H1 (cell line): ENCODE data around the gene GPR162. TPM values are rescaled to one million over a fixed set of nuclear protein-coding genes. Genes with fewer than 3 reads are reported as not detected.

Experiments used
- CTCF ChIA-PET: fragments of 300-600 bp; sonication (Branson Sonifier 250); formaldehyde crosslinking; loops from one replicate; lab custom pipeline; 2021; ENCODE audit not compliant: partially characterized antibody; lab: Charles Lee
- POLR2A ChIA-PET: fragments of 300-600 bp; sonication (Branson Sonifier 250); formaldehyde crosslinking; loops from one replicate; lab custom pipeline; 2021; ENCODE audit warnings: inconsistent platforms; ENCODE audit not compliant: partially characterized antibody; lab: Charles Lee
- DNase-seq, 2 experiments: peaks; one replicate each; pipeline versions ENCODE4 v3.0.0 to v3.0.0-alpha.2; 2010 to 2022; ENCODE audit warnings: low spot score in 2 of 2, low read depth in 1 of 2, mixed read lengths in 1 of 2
- FAIRE-seq: peaks from 2 replicates; lab custom pipeline; 2011; peaks lifted over from hg19 to GRCh38; lab: Jason Lieb, UNC
- H2AFZ ChIP-seq: 2 replicates; pipeline ENCODE4 v1.8.1; 2012; ENCODE audit warnings: low read length, inconsistent platforms
- H2AK5ac ChIP-seq: 2 replicates; pipeline ENCODE4 v1.6.1; 2013; ENCODE audit warnings: low read depth, low read length
- H2BK120ac ChIP-seq: replicated peaks from 2 replicates; pipeline ENCODE3; 2013; ENCODE audit warnings: low read depth, low read length, inconsistent platforms
- H2BK12ac ChIP-seq: 2 replicates; pipeline ENCODE4 v1.6.1; 2013; ENCODE audit warnings: low read depth, low read length
- H2BK15ac ChIP-seq: 2 replicates; pipeline ENCODE4 v1.6.1; 2013; ENCODE audit warnings: low read length
- H2BK20ac ChIP-seq: 2 replicates; pipeline ENCODE4 v1.6.1; 2013; ENCODE audit warnings: low read length
- H2BK5ac ChIP-seq: 2 replicates; pipeline ENCODE4 v1.6.1; 2013; ENCODE audit warnings: low read depth, low read length
- H3K14ac ChIP-seq: 2 replicates; pipeline ENCODE4 v1.6.1; 2013; ENCODE audit warnings: inconsistent platforms; ENCODE audit not compliant: insufficient read length
- H3K18ac ChIP-seq: 2 replicates; pipeline ENCODE4 v1.6.1; 2013; ENCODE audit warnings: low read length; ENCODE audit errors: extremely low read depth
- H3K23ac ChIP-seq: 2 replicates; pipeline ENCODE4 v1.6.1; 2013; ENCODE audit warnings: inconsistent platforms; ENCODE audit not compliant: insufficient read length
- H3K23me2 ChIP-seq: 2 replicates; pipeline ENCODE4 v1.6.1; 2013; ENCODE audit warnings: low read depth, low read length
- H3K27ac ChIP-seq: 2 replicates; pipeline ENCODE4 v1.6.1; 2011; ENCODE audit warnings: low read depth, low read length, inconsistent platforms
- H3K27me3 ChIP-seq, 4 experiments: replicated peaks in 1 of 4; 1 replicate in 1 of 4; 2 replicates in 3 of 4; pipeline versions ENCODE4 v1.6.1 to v1.8.1; 2011 to 2013; ENCODE audit warnings: low read length in 3 of 4, mild to moderate bottlenecking in 3 of 4, inconsistent platforms in 2 of 4, mixed read lengths in 2 of 4, moderate library complexity in 1 of 4; ENCODE audit not compliant: control insufficient read depth in 3 of 4, insufficient read depth in 3 of 4; ENCODE audit errors: extremely low read depth in 1 of 4
- H3K36me3 ChIP-seq, 4 experiments: 2 replicates each; pipeline versions ENCODE4 v1.6.1 to v1.8.1; 2011 to 2013; ENCODE audit warnings: mild to moderate bottlenecking in 4 of 4, low read length in 3 of 4, moderate library complexity in 2 of 4, control low read depth in 1 of 4, inconsistent platforms in 1 of 4; ENCODE audit not compliant: insufficient read depth in 4 of 4, control insufficient read depth in 2 of 4
- H3K4ac ChIP-seq: replicated peaks from 2 replicates; pipeline ENCODE3; 2013; ENCODE audit warnings: low read length, low read depth, mixed read lengths, inconsistent platforms; ENCODE audit not compliant: insufficient read length
- H3K4me1 ChIP-seq, 4 experiments: replicated peaks in 1 of 4; 1 replicate in 1 of 4; 2 replicates in 3 of 4; pipeline versions ENCODE4 v1.6.1 to v1.8.1; 2011 to 2013; ENCODE audit warnings: low read length in 3 of 4, inconsistent platforms in 2 of 4, mixed read lengths in 1 of 4; ENCODE audit not compliant: insufficient read depth in 4 of 4, control insufficient read depth in 3 of 4
- H3K4me2 ChIP-seq, 2 experiments: 2 replicates each; pipeline versions ENCODE4 v1.6.1 to v1.8.1; 2011 to 2013; ENCODE audit warnings: low read depth in 2 of 2, low read length in 2 of 2, control low read depth in 1 of 2, inconsistent platforms in 1 of 2, mild to moderate bottlenecking in 1 of 2; ENCODE audit not compliant: insufficient read depth in 1 of 2
- H3K4me3 ChIP-seq, 4 experiments: fragments of 200-600, 300-600 bp in 1 of 4; sonication (generic), shearing (Covaris generic), sonication (Bioruptor Twin) in 1 of 4; 2 replicates each; pipeline versions ENCODE4 v1.5.1 to v1.8.1; 2011 to 2016; ENCODE audit warnings: low read length in 4 of 4, low read depth in 3 of 4, control low read depth in 2 of 4, inconsistent platforms in 2 of 4, mild to moderate bottlenecking in 2 of 4, mixed read lengths in 1 of 4, moderate library complexity in 1 of 4; ENCODE audit not compliant: insufficient read depth in 2 of 4; ENCODE audit errors: extremely low read depth in 1 of 4
- H3K56ac ChIP-seq: replicated peaks from 2 replicates; pipeline ENCODE3; 2013; ENCODE audit warnings: low read depth, mild to moderate bottlenecking, mixed read lengths, low read length, inconsistent platforms; ENCODE audit not compliant: insufficient read length
- H3K79me1 ChIP-seq: 2 replicates; pipeline ENCODE4 v1.6.1; 2013; ENCODE audit warnings: low read depth, low read length, control low read depth
- H3K79me2 ChIP-seq, 2 experiments: 2 replicates each; pipeline versions ENCODE4 v1.6.1 to v1.8.1; 2012 to 2013; ENCODE audit warnings: low read length in 2 of 2, mild to moderate bottlenecking in 2 of 2, inconsistent platforms in 1 of 2; ENCODE audit not compliant: insufficient read depth in 2 of 2, control insufficient read depth in 1 of 2
- H3K9ac ChIP-seq, 4 experiments: replicated peaks in 1 of 4; 1 replicate in 1 of 4; 2 replicates in 3 of 4; pipeline versions ENCODE4 v1.6.1 to v1.8.1; 2011 to 2013; ENCODE audit warnings: low read depth in 3 of 4, low read length in 3 of 4, control low read depth in 2 of 4, mild to moderate bottlenecking in 2 of 4, moderate library complexity in 2 of 4, inconsistent platforms in 1 of 4; ENCODE audit errors: extremely low read depth in 1 of 4
- H3K9me3 ChIP-seq, 2 experiments: 2 replicates each; pipeline versions ENCODE4 v1.6.1 to v1.8.1; 2012 to 2013; ENCODE audit warnings: mild to moderate bottlenecking in 2 of 2, moderate library complexity in 2 of 2, control low read depth in 1 of 2, inconsistent platforms in 1 of 2, low read depth in 1 of 2, low read length in 1 of 2, mixed read lengths in 1 of 2; ENCODE audit not compliant: insufficient read depth in 2 of 2
- H4K20me1 ChIP-seq, 2 experiments: replicated peaks in 1 of 2; 2 replicates each; pipeline versions ENCODE3 to v1.8.1; 2011 to 2013; ENCODE audit warnings: inconsistent platforms in 2 of 2, low read length in 2 of 2, mild to moderate bottlenecking in 1 of 2; ENCODE audit not compliant: insufficient read depth in 2 of 2, control insufficient read depth in 1 of 2
- H4K5ac ChIP-seq: 2 replicates; pipeline ENCODE4 v1.6.1; 2013; ENCODE audit warnings: low read length, low read depth, mixed read lengths, inconsistent platforms; ENCODE audit not compliant: insufficient read length
- H4K8ac ChIP-seq: 2 replicates; pipeline ENCODE4 v1.8.0; 2013; ENCODE audit warnings: mild to moderate bottlenecking, moderate library complexity, low read length, inconsistent platforms; ENCODE audit not compliant: insufficient read depth; ENCODE audit errors: extremely low read depth
- H4K91ac ChIP-seq: replicated peaks from 2 replicates; pipeline ENCODE3; 2013; ENCODE audit warnings: low read length, mixed read lengths, inconsistent platforms; ENCODE audit not compliant: insufficient read length
- BCL11A ChIP-seq, 2 experiments: IDR thresholded peaks; one replicate each; pipeline ENCODE4 v1.6.1; 2011; ENCODE audit warnings: low read depth in 2 of 2, low read length in 2 of 2, mild to moderate bottlenecking in 2 of 2
- CREB1 ChIP-seq: IDR thresholded peaks from 2 replicates; pipeline ENCODE4 v1.6.1; 2012; ENCODE audit warnings: inconsistent platforms
- FOSL1 ChIP-seq: IDR thresholded peaks from 2 replicates; pipeline ENCODE4 v1.6.1; 2011; ENCODE audit warnings: mild to moderate bottlenecking, low read depth, low read length, moderate library complexity; ENCODE audit not compliant: insufficient read depth
- SIN3A ChIP-seq, 2 experiments: IDR thresholded peaks in 1 of 2; conservative IDR thresholded peaks in 1 of 2; 2 replicates each; pipeline ENCODE4 v1.6.1; 2011 to 2012; ENCODE audit warnings: low read length in 2 of 2, improper control_type of control experiment in 1 of 2, low read depth in 1 of 2, mild to moderate bottlenecking in 1 of 2
- WGBS, 2 experiments: shearing (Covaris generic) in 1 of 2; methylation state at CpG; one replicate each; pipeline versions ENCODE4 v1.1.6 to v1.1.7; 2013 to 2015; ENCODE audit warnings: low lambda C conversion rate in 2 of 2, mixed read lengths in 2 of 2, inconsistent platforms in 1 of 2, low coverage in 1 of 2, missing lambda C conversion rate in 1 of 2; ENCODE audit not compliant: insufficient replicate concordance in 2 of 2, insufficient coverage in 1 of 2, insufficient read length in 1 of 2; ENCODE audit errors: extremely low coverage in 1 of 2, missing lambda C conversion rate in 1 of 2; 5-methylcytosine and 5-hydroxymethylcytosine counted together
- polyA plus RNA-seq, 7 experiments: library from polyadenylated mRNA; depleted of rRNA in 3 of 7; stranded (reverse) in 5 of 7; unstranded in 2 of 7; fragments of >200 nt in 5 of 7; fragments of 200-250 nt in 2 of 7; gene quantifications; 1 replicate in 5 of 7; 2 replicates in 1 of 7; 4 replicates in 1 of 7; pipeline versions ENCODE4 v1.2.1 to v1.2.3, GENCODE V29; 2011 to 2013; ENCODE audit warnings: missing spikeins in 2 of 7, mixed read lengths in 2 of 7
- total RNA-seq: library from RNA; stranded (reverse); fragmentation: NEBNext Ultra II Directional; extraction: Animal tissue kit (Norgen Biotek cat#: 25700); gene quantifications from 2 replicates; pipeline ENCODE4 v1.2.1, GENCODE V29; 2021

GPR162 gene
- total and polyA plus RNA-seq, 2 of the 8 experiments (the other 6 are each of a cell fraction or from before 2014, with no cell fraction given) = 7.3 to 8.8 TPM

- H4K5ac ChIP-seq = no peak overlapping the region
- peaks cover 33 to 71% (median 65%) of the 10 kb centered on the region in 4 experiments for H3K36me3 ChIP-seq
- ChIA-PET CTCF (interaction anchor here (0.8 to 4.5 kb wide), 4 partner anchors 12 to 80 kb away, joined by 4 to 27 read pairs (median 6); partner anchors contain the start of gene SPSB2), POLR2A (interaction anchor here (1.0 to 18.9 kb wide), 5 partner anchors 8 to 38 kb away, joined by 3 to 588 read pairs (median 5); partner anchors contain the start of genes CDCA3, GNB3, SPSB2 and USP5)
- H3K9ac ChIP-seq = no peak overlapping the region
- no peak overlapping the region for H3K27ac ChIP-seq
- no peaks in the 10 kb centered on the region for H3K9me3 ChIP-seq
- FAIRE-seq (no peak), DNase-seq (no peak)
- H2BK20ac ChIP-seq = no peak overlapping the region
- no peak overlapping the region for H3K4me3 ChIP-seq
- H2BK120ac ChIP-seq = no peak overlapping the region
- no peak overlapping the region for H2AK5ac ChIP-seq
- no peaks in the 10 kb centered on the region for H3K23me2 ChIP-seq
- no peak overlapping the region for H3K4me2 ChIP-seq
- no peak for TF ChIP-seq SIN3A (conservative IDR thresholded peaks at IDR 0.05 in 1 of 2, IDR thresholded peaks at IDR 0.05 in 1 of 2; ENCODE audit: low read depth in 1 of 2, low read length in 2 of 2)
- TF ChIP-seq CREB1 = no peak
- no peak for TF ChIP-seq FOSL1
- no peak for TF ChIP-seq BCL11A (IDR thresholded peaks at IDR 0.05; ENCODE audit: low read depth in 2 of 2, low read length in 2 of 2)
- H3K79me1 ChIP-seq = no peaks in the 10 kb centered on the region; the same call in 1 of the 2 replicates
- peaks cover 0 to 2% of the 10 kb centered on the region in 2 experiments for H4K20me1 ChIP-seq
- H3K4me1 ChIP-seq = peaks cover 0 to under 1% (median 0%) of the 10 kb centered on the region in 4 experiments; a peak in 1 of 7 replicates
- no peak overlapping the region for H4K8ac ChIP-seq
- H2BK5ac ChIP-seq = no peak overlapping the region
- no peak overlapping the region for H3K23ac ChIP-seq
- H3K18ac ChIP-seq = no peak overlapping the region
- no peak overlapping the region for H2AFZ ChIP-seq
- H4K91ac ChIP-seq = no peak overlapping the region
- H3K27me3 ChIP-seq = no peaks in the 10 kb centered on the region
- H3K56ac ChIP-seq = no peak overlapping the region
- peaks cover 0 to 10% of the 10 kb centered on the region in 2 experiments; a peak in 2 of 4 replicates for H3K79me2 ChIP-seq
- H2BK15ac ChIP-seq = no peak overlapping the region
- no peak overlapping the region for H3K14ac ChIP-seq
- H3K4ac ChIP-seq = no peak overlapping the region
- no peak overlapping the region for H2BK12ac ChIP-seq
- 77% methylated on average over 2 of the region's 2 CpGs; no CpG with 5 or more reads in 1 of the 2 experiments for WGBS, 2 experiments
These were observed 37.2 kb downstream of the GPR162 start for GRCh38 chr12:6858799-6859198.
